Keratinocyte (primary cell): Measurements from ENCODE around the gene HSPE1.

Source experiments
- EZH2 ChIP-seq: IDR thresholded peaks from one replicate; pipeline ENCODE4 v1.6.1; 2012; ENCODE audit warnings: inconsistent platforms, mild to moderate bottlenecking, low read length, moderate library complexity
- TF ChIP-seq, protein P1 (sequence below), 3 experiments: IDR thresholded peaks in 1 of 3; conservative IDR thresholded peaks in 1 of 3; optimal IDR thresholded peaks in 1 of 3; 2 replicates in 2 of 3; 3 replicates in 1 of 3; pipeline versions ENCODE3 to v1.5.1; 2011; ENCODE audit warnings: low read length in 3 of 3, mild to moderate bottlenecking in 3 of 3, moderate library complexity in 2 of 3, control low read depth in 1 of 3, inconsistent platforms in 1 of 3; ENCODE audit not compliant: insufficient read depth in 2 of 3; ENCODE audit errors: extremely low read depth in 1 of 3

DNA sequence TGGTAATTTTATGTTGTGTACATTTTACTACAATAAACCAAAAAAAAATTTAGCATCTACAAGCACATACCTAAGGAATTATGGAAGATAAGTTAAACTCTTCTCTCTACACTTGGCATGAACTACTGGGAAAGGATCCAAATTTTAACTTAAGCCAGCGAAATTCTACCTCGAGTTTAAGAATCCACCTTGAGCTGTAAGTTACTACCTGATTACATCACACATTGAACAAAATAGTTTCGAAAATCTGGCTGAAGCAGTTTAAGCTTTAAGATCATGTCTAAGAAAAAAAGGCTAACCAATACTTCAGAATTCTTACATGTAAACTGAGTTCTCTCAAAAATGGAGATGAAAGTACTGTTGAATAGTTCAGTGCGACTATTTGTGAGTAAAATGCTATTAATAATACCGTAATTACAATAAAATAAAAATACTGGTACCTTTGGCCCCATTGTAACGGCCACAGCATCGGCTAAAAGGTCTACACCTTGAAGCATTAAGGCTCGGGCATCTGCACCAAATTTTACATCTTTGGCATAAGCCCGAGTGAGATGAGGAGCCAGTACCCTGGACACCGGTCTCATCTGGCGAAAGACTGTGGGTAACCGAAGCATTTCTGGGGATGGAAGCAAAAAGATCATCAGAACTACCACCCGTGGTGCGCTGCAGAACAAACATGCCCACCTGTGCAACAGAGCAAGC, 1.8 kb upstream of the HSPE1 start:
- TF ChIP-seq, protein P1, sequence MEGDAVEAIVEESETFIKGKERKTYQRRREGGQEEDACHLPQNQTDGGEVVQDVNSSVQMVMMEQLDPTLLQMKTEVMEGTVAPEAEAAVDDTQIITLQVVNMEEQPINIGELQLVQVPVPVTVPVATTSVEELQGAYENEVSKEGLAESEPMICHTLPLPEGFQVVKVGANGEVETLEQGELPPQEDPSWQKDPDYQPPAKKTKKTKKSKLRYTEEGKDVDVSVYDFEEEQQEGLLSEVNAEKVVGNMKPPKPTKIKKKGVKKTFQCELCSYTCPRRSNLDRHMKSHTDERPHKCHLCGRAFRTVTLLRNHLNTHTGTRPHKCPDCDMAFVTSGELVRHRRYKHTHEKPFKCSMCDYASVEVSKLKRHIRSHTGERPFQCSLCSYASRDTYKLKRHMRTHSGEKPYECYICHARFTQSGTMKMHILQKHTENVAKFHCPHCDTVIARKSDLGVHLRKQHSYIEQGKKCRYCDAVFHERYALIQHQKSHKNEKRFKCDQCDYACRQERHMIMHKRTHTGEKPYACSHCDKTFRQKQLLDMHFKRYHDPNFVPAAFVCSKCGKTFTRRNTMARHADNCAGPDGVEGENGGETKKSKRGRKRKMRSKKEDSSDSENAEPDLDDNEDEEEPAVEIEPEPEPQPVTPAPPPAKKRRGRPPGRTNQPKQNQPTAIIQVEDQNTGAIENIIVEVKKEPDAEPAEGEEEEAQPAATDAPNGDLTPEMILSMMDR (optimal IDR thresholded peaks at IDR 0.05 in 1 of 3, IDR thresholded peaks at IDR 0.05 in 1 of 3, conservative IDR thresholded peaks at IDR 0.05 in 1 of 3; ENCODE audit: extremely low read depth in 1 of 3, insufficient read depth in 2 of 3, low read length in 3 of 3), result no peak
- no peak for TF ChIP-seq EZH2
